ENCODE measurements around the gene GLIPR1L2. TPM values are rescaled to one million over a fixed set of nuclear protein-coding genes. Genes with fewer than 3 reads are reported as not detected.

Gene GLIPR1L2
- total RNA-seq, 1 experiment from 2014 or later = not detected

DNA sequence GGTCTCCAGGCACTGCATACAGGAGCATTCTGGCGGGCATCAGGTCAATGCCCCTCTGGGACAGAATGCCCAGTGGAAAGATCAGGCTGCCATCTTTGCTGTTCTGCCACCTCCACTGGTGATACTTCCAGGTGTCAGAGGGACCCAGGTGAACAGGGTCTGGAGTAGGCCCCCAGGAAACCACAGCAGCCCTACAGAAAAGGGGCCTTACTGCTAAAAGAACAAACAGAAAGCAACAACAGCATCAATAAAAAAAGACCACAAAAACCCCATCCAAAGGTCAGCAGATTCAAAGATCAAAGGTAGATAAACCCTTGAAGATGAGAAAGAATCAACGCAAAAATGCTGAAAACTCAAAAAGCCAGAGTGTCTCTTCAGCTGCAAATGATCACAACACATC lies 40.5 kb upstream of the GLIPR1L2 start:
- Histone ChIP-seq H3K4me1 (ENCODE audit: insufficient read depth, low read length) (peaks cover 7% of the 10 kb centered on the region), H3K79me2 (ENCODE audit: low read length) (no peaks in the 10 kb centered on the region), H3K9me3 (ENCODE audit: low read length) (no peaks in the 10 kb centered on the region), H3K27me3 (ENCODE audit: low read length) (no peaks in the 10 kb centered on the region), H3K9ac (ENCODE audit: low read length) (no peak overlapping the region), H3K4me2 (ENCODE audit: low read length) (no peak overlapping the region), H3K4me3 (ENCODE audit: low read length) (no peak overlapping the region), H2AFZ (ENCODE audit: low read length) (no peak overlapping the region), H3F3A (ENCODE audit: low read length, unreplicated experiment) (no peaks in the 10 kb centered on the region), H3K36me3 (ENCODE audit: low read depth, low read length) (no peaks in the 10 kb centered on the region), H3K27ac (ENCODE audit: low read length) (no peak overlapping the region), H3K9me2 (replicated peaks; ENCODE audit: low read length) (no peaks in the 10 kb centered on the region), H4K20me1 (ENCODE audit: low read length) (no peaks in the 10 kb centered on the region)
- no TSS peak for BruUV-seq (replicated peaks)
- CTCF ChIA-PET = no interaction called here
- DNase-seq (no peak), ATAC-seq (no peak)
- no peak for TF ChIP-seq EZH2phosphoT487 (IDR thresholded peaks at IDR 0.05; ENCODE audit: borderline replicate concordance, low read length)
- TF ChIP-seq, protein P1, sequence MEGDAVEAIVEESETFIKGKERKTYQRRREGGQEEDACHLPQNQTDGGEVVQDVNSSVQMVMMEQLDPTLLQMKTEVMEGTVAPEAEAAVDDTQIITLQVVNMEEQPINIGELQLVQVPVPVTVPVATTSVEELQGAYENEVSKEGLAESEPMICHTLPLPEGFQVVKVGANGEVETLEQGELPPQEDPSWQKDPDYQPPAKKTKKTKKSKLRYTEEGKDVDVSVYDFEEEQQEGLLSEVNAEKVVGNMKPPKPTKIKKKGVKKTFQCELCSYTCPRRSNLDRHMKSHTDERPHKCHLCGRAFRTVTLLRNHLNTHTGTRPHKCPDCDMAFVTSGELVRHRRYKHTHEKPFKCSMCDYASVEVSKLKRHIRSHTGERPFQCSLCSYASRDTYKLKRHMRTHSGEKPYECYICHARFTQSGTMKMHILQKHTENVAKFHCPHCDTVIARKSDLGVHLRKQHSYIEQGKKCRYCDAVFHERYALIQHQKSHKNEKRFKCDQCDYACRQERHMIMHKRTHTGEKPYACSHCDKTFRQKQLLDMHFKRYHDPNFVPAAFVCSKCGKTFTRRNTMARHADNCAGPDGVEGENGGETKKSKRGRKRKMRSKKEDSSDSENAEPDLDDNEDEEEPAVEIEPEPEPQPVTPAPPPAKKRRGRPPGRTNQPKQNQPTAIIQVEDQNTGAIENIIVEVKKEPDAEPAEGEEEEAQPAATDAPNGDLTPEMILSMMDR (conservative IDR thresholded peaks at IDR 0.05; ENCODE audit: low read depth, low read length) = no peak
- TF ChIP-seq EZH2 (IDR thresholded peaks at IDR 0.05; ENCODE audit: low read length, unreplicated experiment) = no peak
- POLR2A ChIA-PET (ENCODE audit: unreplicated experiment) = interaction anchor here (0.7 kb wide), 1 partner anchor 19 kb away, joined by 3 read pairs; no protein-coding TSS in a partner anchor
- intact Hi-C loops (cut with micrococcal nuclease) = no loop called here

DNA sequence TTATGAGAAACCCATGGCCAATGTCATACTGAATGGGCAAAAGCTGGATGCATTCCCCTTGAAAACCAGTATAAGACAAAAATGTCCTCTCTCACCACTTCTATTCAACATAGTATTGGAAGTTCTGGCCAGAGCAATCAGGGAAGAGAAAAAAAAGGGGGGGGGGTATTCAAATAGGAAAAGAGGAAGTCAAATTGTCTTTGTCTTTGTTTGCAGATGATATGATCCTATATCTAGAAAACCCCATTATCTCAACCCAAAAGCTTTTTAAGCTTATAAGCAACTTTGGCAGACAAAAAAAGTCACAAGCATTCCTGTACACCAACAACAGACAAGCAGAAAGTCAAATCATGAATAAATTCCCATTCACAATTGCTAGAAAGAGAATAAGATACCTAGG lies 36.9 kb upstream of the GLIPR1L2 start:
- CTCF ChIA-PET = no interaction called here
- POLR2A ChIA-PET (ENCODE audit: unreplicated experiment) = no interaction called here
- intact Hi-C loops (cut with micrococcal nuclease) = no loop called here

DNA sequence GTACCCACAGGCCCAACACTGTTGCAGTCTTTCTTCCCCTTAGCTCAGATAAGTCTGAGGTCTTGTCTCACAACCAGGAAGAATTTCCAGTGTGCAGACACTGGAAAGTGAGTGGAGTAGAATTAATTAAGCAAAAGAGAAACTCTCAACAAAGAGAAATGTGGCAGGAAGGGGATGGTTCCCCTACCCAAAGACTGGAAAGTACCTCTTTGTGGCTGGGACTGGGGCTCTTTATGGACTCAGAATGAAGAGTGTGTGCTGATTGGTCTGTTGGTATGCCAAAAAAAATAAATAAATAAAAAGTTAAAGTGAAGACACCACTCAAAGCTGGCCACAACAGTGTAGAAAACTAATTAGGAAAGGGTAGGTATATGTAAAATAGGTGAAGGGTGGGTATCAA lies 30.0 kb upstream of the GLIPR1L2 start:
- no peak for DNase-seq
- H3F3A ChIP-seq (ENCODE audit: low read length, unreplicated experiment) = no peaks in the 10 kb centered on the region
- no peak overlapping the region for H2AFZ ChIP-seq (ENCODE audit: low read length)
- ChIA-PET POLR2A (ENCODE audit: unreplicated experiment) (no interaction called here), CTCF (no interaction called here)
- no peak for ATAC-seq
- H3K9me3 ChIP-seq (ENCODE audit: low read length) = no peaks in the 10 kb centered on the region
- no TSS peak for BruUV-seq (replicated peaks)
- H3K4me2 ChIP-seq (ENCODE audit: low read length) = no peak overlapping the region
- no peaks in the 10 kb centered on the region for H3K79me2 ChIP-seq (ENCODE audit: low read length)
- no peaks in the 10 kb centered on the region for H3K27me3 ChIP-seq (ENCODE audit: low read length)
- intact Hi-C loops (cut with micrococcal nuclease) = no loop called here
- H3K9me2 ChIP-seq (replicated peaks; ENCODE audit: low read length) = no peaks in the 10 kb centered on the region
- no peaks in the 10 kb centered on the region for H3K36me3 ChIP-seq (ENCODE audit: low read depth, low read length)
- no peak overlapping the region for H3K4me3 ChIP-seq (ENCODE audit: low read length)
- H4K20me1 ChIP-seq (ENCODE audit: low read length) = no peaks in the 10 kb centered on the region
- TF ChIP-seq, protein P1 (conservative IDR thresholded peaks at IDR 0.05; ENCODE audit: low read depth, low read length) = no peak
- TF ChIP-seq EZH2phosphoT487 (IDR thresholded peaks at IDR 0.05; ENCODE audit: borderline replicate concordance, low read length) (no peak), EZH2 (IDR thresholded peaks at IDR 0.05; ENCODE audit: low read length, unreplicated experiment) (no peak)
- no peak overlapping the region for H3K27ac ChIP-seq (ENCODE audit: low read length)
- H3K4me1 ChIP-seq (ENCODE audit: insufficient read depth, low read length) = no peaks in the 10 kb centered on the region
- H3K9ac ChIP-seq (ENCODE audit: low read length) = no peak overlapping the region

More for the DNA sequence above, 36.9 kb upstream of the GLIPR1L2 start:
- Histone ChIP-seq H3K4me1 (ENCODE audit: insufficient read depth, low read length) (no peaks in the 10 kb centered on the region), H3K9me3 (ENCODE audit: low read length) (no peaks in the 10 kb centered on the region), H3K27me3 (ENCODE audit: low read length) (no peaks in the 10 kb centered on the region), H3K27ac (ENCODE audit: low read length) (no peak overlapping the region), H4K20me1 (ENCODE audit: low read length) (no peaks in the 10 kb centered on the region), H3K36me3 (ENCODE audit: low read depth, low read length) (no peaks in the 10 kb centered on the region), H2AFZ (ENCODE audit: low read length) (no peak overlapping the region), H3K4me3 (ENCODE audit: low read length) (no peak overlapping the region), H3K9me2 (replicated peaks; ENCODE audit: low read length) (no peaks in the 10 kb centered on the region), H3K4me2 (ENCODE audit: low read length) (no peak overlapping the region), H3F3A (ENCODE audit: low read length, unreplicated experiment) (no peaks in the 10 kb centered on the region), H3K9ac (ENCODE audit: low read length) (no peak overlapping the region), H3K79me2 (ENCODE audit: low read length) (no peaks in the 10 kb centered on the region)
- ATAC-seq (no peak), DNase-seq (no peak)
- TF ChIP-seq, protein P1 (conservative IDR thresholded peaks at IDR 0.05; ENCODE audit: low read depth, low read length) = no peak
- TF ChIP-seq EZH2phosphoT487 (IDR thresholded peaks at IDR 0.05; ENCODE audit: borderline replicate concordance, low read length) = no peak
- no peak for TF ChIP-seq EZH2 (IDR thresholded peaks at IDR 0.05; ENCODE audit: low read length, unreplicated experiment)
- BruUV-seq (replicated peaks) = no TSS peak

Data from PC-3 (cell line).